Astrocyte of the spinal cord (primary cell): ENCODE results near the gene HDLBP.

Experiments
- DNase-seq: peaks from one replicate; pipeline ENCODE4 v3.0.0; 2011; ENCODE audit warnings: low read depth, low spot score
- H3K4me3 ChIP-seq: 2 replicates; pipeline ENCODE4 v1.5.1; 2011; ENCODE audit warnings: low read depth, mild to moderate bottlenecking, low read length, moderate library complexity
- in situ Hi-C: cut with HindIII; loops from 2 replicates; pipeline ENCODE4 v1.10.0; 2017; ENCODE audit warnings: low sequenced_read_pairs
- TF ChIP-seq, protein P1 (sequence below): IDR thresholded peaks from 2 replicates; pipeline ENCODE4 v1.5.1; 2012; ENCODE audit warnings: low read depth, mild to moderate bottlenecking, low read length, inconsistent platforms

Gene HDLBP

DNA sequence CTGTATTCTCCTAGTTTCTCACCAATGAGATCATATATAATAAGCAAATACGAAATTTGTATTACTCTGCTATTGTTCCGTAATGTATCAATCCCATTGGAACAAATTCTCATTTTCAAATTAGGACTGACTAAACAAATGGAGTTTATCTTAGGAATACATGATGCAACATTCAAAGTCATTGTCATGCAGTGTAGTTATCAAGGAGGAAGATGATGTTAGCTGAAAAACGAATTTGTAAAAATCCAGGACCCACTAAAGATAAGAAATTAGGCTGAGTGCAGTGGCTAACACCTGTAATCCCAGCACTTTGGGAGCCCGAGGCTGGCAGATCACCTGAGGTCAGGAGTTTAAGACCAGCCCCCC is 15.1 kb upstream of the HDLBP start:
- H3K4me3 ChIP-seq, result no peak overlapping the region
- no peak for DNase-seq
- in situ Hi-C loops, result no loop called here
- TF ChIP-seq, protein P1, sequence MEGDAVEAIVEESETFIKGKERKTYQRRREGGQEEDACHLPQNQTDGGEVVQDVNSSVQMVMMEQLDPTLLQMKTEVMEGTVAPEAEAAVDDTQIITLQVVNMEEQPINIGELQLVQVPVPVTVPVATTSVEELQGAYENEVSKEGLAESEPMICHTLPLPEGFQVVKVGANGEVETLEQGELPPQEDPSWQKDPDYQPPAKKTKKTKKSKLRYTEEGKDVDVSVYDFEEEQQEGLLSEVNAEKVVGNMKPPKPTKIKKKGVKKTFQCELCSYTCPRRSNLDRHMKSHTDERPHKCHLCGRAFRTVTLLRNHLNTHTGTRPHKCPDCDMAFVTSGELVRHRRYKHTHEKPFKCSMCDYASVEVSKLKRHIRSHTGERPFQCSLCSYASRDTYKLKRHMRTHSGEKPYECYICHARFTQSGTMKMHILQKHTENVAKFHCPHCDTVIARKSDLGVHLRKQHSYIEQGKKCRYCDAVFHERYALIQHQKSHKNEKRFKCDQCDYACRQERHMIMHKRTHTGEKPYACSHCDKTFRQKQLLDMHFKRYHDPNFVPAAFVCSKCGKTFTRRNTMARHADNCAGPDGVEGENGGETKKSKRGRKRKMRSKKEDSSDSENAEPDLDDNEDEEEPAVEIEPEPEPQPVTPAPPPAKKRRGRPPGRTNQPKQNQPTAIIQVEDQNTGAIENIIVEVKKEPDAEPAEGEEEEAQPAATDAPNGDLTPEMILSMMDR, result no peak

DNA sequence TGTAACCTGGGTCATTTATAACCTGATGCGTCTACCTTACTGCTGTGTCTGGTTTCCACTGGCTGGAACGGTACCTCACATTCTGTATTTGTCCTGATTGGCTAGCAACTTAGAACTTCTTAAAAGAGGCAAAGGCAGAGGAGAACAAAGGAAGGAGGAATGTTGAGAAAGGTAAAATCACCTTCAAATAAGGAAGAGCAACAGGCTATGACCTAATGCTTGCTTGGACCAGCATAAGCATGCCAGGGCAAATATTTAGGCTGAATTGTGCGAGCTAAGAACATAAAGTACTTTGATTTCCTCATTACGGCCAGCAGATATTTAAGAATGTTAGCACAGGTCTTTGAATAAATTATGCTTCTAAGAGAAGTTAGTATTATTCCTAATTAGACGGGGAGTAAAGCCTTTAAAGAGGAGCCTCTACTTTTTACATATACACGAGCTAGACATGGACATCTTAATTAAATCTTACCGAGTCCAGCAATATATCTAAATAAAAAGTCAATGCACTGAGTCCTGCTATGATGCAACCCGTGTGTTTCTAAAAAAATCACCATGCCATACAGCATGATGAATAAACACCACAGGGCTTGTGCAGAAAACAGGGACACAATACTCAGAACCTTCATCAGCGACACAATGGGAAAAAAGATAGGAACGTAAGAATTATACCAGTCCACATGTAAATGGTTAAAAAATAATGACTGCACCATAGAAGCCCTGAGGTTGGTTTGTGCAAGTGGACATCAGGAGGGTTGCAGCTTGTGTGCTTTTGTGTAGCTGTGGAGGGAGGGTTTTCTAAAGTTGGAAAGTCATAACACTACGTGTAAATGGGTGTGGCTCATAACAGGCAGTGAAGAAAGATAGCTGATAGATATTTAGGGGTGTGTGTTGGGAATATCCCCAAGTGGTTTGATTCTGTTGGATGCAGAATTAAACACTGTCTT is 14.5 kb upstream of the HDLBP start:
- DNase-seq, result no peak
- no peak overlapping the region for H3K4me3 ChIP-seq
- TF ChIP-seq, protein P1, result no peak
- in situ Hi-C loops, result no loop called here

DNA sequence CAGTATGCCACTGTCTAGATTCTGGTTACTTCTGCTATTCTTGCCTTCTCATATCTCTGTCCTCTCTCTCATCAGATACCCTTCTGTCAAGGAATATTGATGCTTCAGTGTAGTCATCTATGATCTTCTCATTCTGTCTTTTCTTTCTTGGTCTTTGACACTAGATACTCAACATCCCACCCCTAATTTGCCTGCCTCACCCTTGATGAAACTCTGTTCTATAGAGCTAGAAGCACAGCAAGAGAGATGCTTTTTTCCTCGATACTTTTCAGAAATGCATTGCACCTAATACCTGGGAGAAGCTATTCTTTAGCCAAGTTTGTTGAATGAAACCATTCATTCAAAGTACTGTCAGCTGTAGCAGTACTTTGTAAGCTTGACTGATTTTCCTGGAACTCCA is 9.8 kb upstream of the HDLBP start:
- DNase-seq, result no peak
- no peak overlapping the region for H3K4me3 ChIP-seq
- TF ChIP-seq, protein P1, result no peak
- in situ Hi-C loops, result no loop called here

DNA sequence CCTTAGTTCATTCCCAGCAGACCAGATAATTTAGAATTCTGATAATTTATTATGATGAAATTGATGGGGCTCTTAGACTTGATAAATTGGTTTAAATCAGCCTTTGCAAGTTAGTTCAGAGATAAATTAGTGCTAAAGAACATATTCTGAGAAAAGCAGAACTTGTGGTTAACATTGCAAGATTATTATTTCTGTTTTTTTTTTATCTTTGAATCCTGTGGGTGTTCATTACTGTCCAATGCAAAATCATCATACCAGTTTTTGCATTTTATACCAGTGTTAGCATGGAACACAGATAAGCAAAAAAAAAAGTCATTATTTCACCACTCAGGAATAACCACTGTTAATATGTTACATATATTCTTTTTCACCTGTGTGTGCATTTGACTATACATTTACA is 9.3 kb upstream of the HDLBP start:
- TF ChIP-seq, protein P1, result no peak
- no peak overlapping the region for H3K4me3 ChIP-seq
- in situ Hi-C loops, result no loop called here
- no peak for DNase-seq

DNA sequence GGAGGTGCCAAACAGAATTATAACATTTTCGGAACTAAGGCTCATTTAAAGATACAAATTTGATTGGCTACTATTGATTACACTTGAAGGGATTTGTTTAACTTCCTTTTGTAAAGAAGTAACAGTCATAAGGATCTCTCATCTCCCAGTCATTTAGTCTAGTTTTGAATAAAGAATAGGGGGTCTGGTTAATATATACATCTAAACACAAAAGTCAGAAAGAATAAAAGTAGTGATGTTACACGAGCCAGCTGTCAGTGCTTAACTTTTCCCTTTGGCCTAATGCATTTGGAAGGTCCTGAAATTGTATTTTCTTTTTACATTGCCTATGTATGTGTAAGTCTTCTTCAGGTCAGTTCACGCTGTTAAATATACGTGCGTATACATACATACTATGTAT is 8.3 kb upstream of the HDLBP start:
- in situ Hi-C loops, result no loop called here
- TF ChIP-seq, protein P1, result no peak
- DNase-seq, result no peak
- H3K4me3 ChIP-seq, result no peak overlapping the region

DNA sequence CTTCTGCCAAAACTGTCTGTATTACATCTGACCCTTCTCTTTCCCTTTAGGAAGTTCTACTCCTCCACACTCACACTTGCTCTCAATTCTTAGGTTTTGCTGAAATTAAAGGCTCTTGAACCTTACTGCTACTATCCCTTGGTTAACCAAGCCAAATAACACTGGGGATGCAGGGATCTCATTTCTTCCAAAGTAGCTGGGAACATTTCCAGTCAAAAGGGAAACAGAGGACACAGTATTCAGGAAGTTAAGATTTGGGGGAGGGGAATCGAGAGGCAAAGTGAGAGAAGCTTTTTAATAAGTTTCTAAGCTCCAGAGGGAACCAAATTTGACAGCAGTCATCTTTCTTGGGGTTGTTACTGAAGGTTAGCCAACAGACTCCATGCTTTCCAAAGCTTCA is 6.4 kb upstream of the HDLBP start:
- DNase-seq, result no peak
- in situ Hi-C loops, result no loop called here

More for the DNA sequence above, 6.4 kb upstream of the HDLBP start:
- TF ChIP-seq, protein P1, result no peak
- H3K4me3 ChIP-seq, result no peak overlapping the region
